Nephron progenitor cell (in vitro differentiated cells): ENCODE data around the gene PIH1D1.
A peak's percentile ranks its signal among the peaks of the same experiment; 100 is the strongest.

Experiments
- DNase-seq: peaks from one replicate; pipeline ENCODE4 v3.0.0; 2021
- H3K27ac Mint-ChIP-seq: 2 replicates; pipeline ENCODE4 v1.8.0; 2021; ENCODE audit warnings: mild to moderate bottlenecking, moderate library complexity, mixed read lengths
- H3K27me3 Mint-ChIP-seq: 2 replicates; pipeline ENCODE4 v1.8.0; 2021; ENCODE audit warnings: mild to moderate bottlenecking, low read depth, mixed read lengths; ENCODE audit not compliant: poor library complexity
- H3K36me3 Mint-ChIP-seq: 2 replicates; pipeline ENCODE4 v1.8.0; 2021; ENCODE audit warnings: low read depth, mixed read lengths
- H3K4me1 Mint-ChIP-seq: 2 replicates; pipeline ENCODE4 v1.8.0; 2021; ENCODE audit warnings: mixed read lengths
- H3K4me3 Mint-ChIP-seq: 2 replicates; pipeline ENCODE4 v1.8.0; 2021; ENCODE audit warnings: mild to moderate bottlenecking, moderate library complexity, mixed read lengths
- H3K9me3 Mint-ChIP-seq: 2 replicates; pipeline ENCODE4 v1.8.0; 2021; ENCODE audit warnings: mild to moderate bottlenecking, moderate library complexity, mixed read lengths
- CTCF ChIP-seq: fragments of 200-600 bp; sonication (generic); IDR thresholded peaks from 2 replicates; pipeline ENCODE4 v1.5.0; 2021; ENCODE audit warnings: antibody characterized with exemption

The PIH1D1 gene

GRCh38 chr19:49432141-49433073 is 19.2 kb downstream of the PIH1D1 start:
- Mint-ChIP-seq H3K27me3 (peaks cover 99% of the 10 kb centered on the region), H3K4me1 (peaks cover 45% of the 10 kb centered on the region), H3K4me3 (no peak overlapping the region), H3K9me3 (peaks cover 20% of the 10 kb centered on the region), H3K36me3 (no peaks in the 10 kb centered on the region), H3K27ac (no peak overlapping the region)
- TF ChIP-seq CTCF, result no peak
- DNase-seq, result no peak

- DNase-seq, result no peak
- TF ChIP-seq CTCF, result no peak
- no peak overlapping the region for H3K4me3 Mint-ChIP-seq
- H3K36me3 Mint-ChIP-seq, result no peaks in the 10 kb centered on the region
- no peak overlapping the region for H3K27ac Mint-ChIP-seq
- peaks cover 45% of the 10 kb centered on the region for H3K4me1 Mint-ChIP-seq
- peaks cover 99% of the 10 kb centered on the region for H3K27me3 Mint-ChIP-seq
- peaks cover 20% of the 10 kb centered on the region for H3K9me3 Mint-ChIP-seq
Observed at GRCh38 chr19:49431330-49431749, 20.3 kb downstream of the PIH1D1 start.

GRCh38 chr19:49430678-49431329 is 20.8 kb downstream of the PIH1D1 start:
- peak; percentile 10 for TF ChIP-seq CTCF
- peaks cover 99% of the 10 kb centered on the region for H3K27me3 Mint-ChIP-seq
- no peak overlapping the region for H3K27ac Mint-ChIP-seq
- DNase-seq, result no peak
- no peaks in the 10 kb centered on the region for H3K36me3 Mint-ChIP-seq
- H3K4me1 Mint-ChIP-seq, result peaks cover 46% of the 10 kb centered on the region
- peak overlapping the region; percentile 11 for H3K4me3 Mint-ChIP-seq
- peaks cover 20% of the 10 kb centered on the region for H3K9me3 Mint-ChIP-seq

- H3K4me1 Mint-ChIP-seq, result peaks cover 52% of the 10 kb centered on the region
- DNase-seq, result no peak
- no peaks in the 10 kb centered on the region for H3K36me3 Mint-ChIP-seq
- no peak overlapping the region for H3K27ac Mint-ChIP-seq
- H3K27me3 Mint-ChIP-seq, result peaks cover 99% of the 10 kb centered on the region
- TF ChIP-seq CTCF, result no peak
- H3K4me3 Mint-ChIP-seq, result no peak overlapping the region
- peaks cover 20% of the 10 kb centered on the region for H3K9me3 Mint-ChIP-seq
Observed at GRCh38 chr19:49430172-49430677, 21.4 kb downstream of the PIH1D1 start.

GRCh38 chr19:49428547-49429451 is 22.8 kb downstream of the PIH1D1 start:
- no peak for TF ChIP-seq CTCF
- Mint-ChIP-seq H3K27me3 (peaks cover 99% of the 10 kb centered on the region), H3K9me3 (peaks cover 20% of the 10 kb centered on the region), H3K36me3 (no peaks in the 10 kb centered on the region), H3K27ac (no peak overlapping the region), H3K4me3 (peak overlapping the region; percentile 77), H3K4me1 (peaks cover 59% of the 10 kb centered on the region)
- DNase-seq, result no peak
